Left renal pelvis (tissue), 4 donors: ENCODE data around the gene UQCC2. TPM values are rescaled to one million over a fixed set of nuclear protein-coding genes. Genes with fewer than 3 reads are reported as not detected.

ENCODE experiments used
- DNase-seq, 4 donors: peaks; one replicate each; pipeline ENCODE4 v3.0.0-alpha.2; 2013; ENCODE audit warnings: low read depth in 4 of 4, low spot score in 3 of 4
- polyA plus RNA-seq, 4 donors: library from polyadenylated mRNA; unstranded; fragments of 120-200 nt; gene quantifications; one replicate each; pipeline ENCODE4 v1.2.1, GENCODE V29; 2013; ENCODE audit not compliant: insufficient read length in 4 of 4

Gene UQCC2
- polyA plus RNA-seq, 4 donors = 48.3 to 76.5 (median 60.8) TPM

DNA sequence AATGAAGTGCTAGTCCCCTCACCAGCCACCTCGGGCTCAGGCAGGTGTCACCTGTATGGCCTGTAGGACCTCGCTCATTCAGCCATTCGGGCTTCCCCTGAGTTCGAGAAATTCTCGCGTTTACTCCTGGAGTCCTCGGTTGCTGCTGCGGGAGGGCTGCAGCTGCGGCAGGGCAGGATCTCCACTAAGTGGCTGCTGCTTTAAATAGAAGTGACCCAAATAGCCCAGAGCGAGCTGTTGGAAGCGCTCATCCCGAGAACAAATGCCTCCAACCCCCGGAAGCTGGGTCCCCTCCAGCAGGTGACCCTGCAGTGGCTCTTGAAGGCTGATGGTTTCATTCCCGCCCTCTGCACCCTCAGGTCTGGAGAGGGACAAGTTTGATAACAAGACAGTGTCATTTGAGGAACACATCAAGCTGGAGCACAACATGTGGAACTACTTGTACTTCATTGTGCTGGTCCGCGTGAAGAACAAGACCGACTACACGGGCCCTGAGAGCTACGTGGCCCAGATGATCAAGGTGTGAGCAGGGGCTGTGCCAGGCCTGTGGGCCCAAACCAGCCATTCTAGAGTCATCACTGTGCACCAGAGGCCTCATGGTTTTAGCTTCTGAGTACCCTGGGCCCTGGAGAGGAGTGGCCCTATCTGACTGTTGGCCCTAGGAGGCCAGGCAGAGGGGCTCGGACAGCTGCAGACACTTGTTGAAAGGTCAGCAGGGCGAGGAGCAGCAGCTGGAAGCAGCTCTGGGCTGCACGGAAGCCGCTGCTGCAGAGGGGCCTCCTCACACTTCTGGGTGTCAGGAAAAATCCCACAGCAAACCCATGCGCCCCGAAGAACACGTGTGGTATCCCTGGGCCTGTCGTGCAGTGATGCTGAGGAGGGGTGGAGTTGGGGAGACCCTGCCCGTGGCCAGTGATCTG is 18.1 kb downstream of the UQCC2 start:
- no peak for DNase-seq

DNA sequence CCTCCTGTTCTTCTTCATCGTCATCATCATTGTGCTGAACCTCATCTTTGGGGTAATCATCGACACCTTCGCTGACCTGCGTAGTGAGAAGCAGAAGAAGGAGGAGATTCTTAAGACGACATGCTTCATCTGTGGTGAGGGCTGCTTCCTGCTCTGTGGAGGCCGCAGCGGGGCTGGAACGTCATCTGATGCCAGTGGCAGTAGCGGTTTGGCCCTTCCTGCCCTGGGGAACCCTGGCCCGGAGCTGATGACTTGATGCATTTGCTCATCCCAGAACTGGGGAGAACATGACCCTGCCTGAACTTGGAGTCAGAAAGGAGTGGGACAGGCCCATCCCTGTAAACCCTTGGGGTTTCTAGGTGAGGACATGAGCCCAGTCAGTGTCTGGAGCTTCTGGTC is 18.7 kb downstream of the UQCC2 start:
- no peak for DNase-seq

GRCh38 chr6:33692078-33692759 is 19.3 kb downstream of the UQCC2 start:
- no peak for DNase-seq

DNA sequence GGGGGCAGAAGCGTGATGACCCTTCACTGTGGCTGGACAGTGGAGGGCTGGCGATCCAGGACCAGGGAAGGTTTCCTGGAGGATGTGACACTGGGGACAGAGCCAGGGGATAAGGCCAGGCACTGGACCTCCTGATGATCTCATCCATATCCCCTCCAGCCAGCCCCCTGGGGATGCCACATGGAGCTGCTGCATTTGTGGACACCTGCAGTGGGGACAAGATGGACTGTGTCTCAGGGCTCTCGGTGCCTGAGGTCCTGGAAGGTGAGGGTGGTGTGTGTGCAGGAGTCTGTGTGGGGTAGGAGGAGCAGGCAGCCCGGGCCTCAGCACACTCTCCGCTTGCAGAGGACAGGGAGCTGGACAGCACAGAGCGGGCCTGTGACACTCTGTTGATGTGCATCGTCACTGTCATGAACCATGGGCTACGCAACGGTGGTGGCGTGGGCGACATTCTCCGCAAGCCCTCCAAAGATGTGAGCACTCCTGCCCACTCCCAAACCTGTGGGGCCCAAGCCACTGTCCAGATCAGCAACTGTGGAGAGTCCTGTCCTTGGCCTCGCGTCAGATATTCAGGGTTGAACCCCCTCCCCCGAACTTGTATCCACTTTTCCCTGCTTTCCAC is 19.9 kb downstream of the UQCC2 start:
- no peak for DNase-seq

GRCh38 chr6:33690766-33691165 is 20.7 kb downstream of the UQCC2 start:
- no peak for DNase-seq

- no peak for DNase-seq
Measured at GRCh38 chr6:33689879-33690278, 21.6 kb downstream of the UQCC2 start.

DNA sequence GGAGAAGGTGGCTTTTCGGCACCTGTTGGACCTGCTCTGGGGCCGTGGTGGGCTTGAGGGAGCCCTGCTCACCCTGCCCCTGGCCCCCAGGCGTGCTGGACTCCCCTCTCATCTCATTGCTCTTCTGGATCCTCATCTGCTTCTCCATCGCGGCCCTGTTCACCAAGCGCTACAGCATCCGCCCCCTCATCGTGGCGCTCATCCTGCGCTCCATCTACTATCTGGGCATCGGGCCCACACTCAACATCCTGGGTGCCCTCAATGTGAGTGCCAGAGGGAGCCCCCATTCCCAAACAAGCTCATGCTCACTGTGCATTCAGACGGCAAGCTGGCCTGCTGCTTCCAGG is 22.4 kb downstream of the UQCC2 start:
- DNase-seq = no peak

- DNase-seq = no peak
Measured at GRCh38 chr6:33688451-33689147, 22.9 kb downstream of the UQCC2 start.

DNA sequence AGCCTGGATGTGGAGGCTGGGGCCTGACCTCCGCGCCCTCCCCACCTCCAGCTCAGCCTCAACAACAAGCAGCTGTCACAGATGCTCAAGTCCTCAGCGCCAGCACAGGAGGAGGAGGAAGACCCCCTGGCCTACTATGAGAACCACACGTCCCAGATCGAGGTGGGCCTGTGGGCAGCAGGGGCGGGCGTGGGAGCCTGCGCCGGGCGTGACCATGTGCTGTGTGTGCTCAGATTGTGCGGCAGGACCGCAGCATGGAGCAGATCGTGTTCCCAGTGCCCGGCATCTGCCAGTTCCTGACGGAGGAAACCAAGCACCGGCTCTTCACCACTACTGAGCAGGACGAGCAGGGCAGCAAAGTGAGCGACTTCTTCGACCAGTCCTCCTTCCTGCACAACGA is 23.5 kb downstream of the UQCC2 start:
- no peak for DNase-seq

GRCh38 chr6:33686981-33687975 is 24.2 kb downstream of the UQCC2 start:
- DNase-seq = no peak

- DNase-seq = no peak
Measured at GRCh38 chr6:33686225-33686924, 25.1 kb downstream of the UQCC2 start.

DNA sequence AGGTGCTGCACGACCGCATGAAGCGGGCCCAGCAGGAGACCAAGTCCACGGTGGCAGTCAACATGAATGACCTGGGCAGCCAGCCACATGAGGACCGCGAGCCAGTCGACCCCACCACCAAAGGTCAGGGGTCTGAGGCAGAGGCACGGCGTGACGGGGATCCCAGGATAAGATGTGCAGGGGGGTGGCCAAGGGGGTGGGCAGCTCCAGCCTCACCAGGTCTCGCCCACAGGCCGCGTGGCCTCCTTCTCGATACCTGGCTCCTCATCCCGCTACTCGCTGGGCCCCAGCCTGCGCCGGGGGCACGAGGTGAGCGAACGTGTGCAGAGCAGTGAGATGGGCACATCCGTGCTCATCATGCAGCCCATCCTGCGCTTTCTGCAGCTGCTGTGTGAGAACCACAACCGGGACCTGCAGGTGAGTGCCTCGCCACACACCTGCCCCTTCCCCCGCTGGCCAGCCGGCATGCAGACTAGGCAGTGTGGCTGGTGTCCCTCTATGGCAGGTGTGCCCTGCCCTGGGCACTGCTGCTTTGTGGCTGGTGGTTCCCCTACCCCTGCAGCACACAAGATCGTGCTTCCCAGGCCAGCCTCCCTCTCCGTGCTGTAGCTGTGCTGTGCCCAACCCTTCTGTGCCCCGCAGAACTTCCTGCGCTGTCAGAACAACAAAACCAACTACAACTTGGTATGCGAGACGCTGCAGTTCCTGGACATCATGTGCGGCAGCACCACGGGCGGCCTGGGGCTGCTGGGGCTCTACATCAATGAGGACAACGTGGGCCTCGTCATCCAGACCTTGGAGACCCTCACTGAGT is 25.9 kb downstream of the UQCC2 start:
- no peak for DNase-seq

- DNase-seq = no peak
Measured at GRCh38 chr6:33684983-33685382, 26.5 kb downstream of the UQCC2 start.

DNA sequence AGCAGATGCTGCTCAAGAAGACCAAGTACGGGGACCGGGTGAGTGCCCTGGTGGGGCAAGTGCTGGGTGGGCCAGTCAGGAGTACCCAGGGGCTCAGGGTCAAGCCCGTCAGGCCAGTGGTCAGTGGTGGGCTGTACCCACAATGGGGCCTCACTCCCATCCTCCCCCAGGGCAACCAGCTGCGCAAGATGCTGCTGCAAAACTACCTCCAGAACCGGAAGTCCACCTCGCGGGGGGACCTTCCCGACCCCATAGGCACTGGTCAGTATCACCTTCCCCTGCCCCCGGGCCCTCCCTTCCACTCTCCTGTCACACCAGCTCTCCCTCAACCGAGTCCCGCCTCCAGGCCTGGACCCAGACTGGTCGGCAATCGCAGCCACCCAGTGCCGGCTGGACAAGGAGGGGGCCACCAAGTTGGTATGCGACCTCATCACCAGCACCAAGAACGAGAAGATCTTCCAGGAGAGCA is 27.0 kb downstream of the UQCC2 start:
- DNase-seq = no peak

DNA sequence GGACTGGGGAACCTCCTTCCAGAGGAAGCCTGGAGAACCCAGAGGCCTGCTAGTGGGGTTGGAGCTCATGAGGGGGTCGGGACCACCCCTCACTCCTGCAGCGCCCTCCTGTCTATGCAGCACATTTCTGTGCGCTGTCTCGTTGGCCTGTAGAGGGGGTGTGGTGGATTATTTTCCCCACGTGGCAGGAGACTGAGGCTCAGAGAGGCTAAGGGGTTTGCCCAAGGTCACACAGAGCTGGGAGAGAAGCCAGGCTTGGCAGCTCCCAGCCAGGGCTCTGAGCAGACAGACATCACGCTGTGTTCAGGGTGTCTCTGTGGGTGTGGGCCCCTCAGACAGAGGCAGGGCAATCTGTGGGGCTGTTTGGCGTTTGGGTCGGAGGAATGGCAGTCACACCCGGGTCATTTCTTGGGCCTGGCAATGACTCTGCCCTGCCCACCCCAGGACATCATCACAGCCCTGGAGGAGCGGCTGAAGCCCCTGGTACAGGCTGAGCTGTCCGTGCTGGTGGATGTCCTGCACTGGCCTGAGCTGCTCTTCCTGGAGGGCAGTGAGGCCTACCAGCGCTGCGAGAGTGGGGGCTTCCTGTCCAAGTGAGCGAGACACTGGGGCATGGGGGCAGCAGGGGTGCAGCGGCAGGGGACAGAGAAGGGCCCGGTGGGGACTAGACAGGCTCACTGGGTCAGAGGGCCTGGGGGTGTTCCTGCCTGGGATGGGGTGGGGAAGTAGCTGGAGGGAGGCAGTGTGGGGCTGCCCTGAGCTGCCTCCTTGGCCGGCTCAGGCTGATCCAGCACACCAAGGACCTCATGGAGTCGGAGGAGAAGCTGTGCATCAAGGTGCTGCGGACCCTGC is 27.7 kb downstream of the UQCC2 start:
- DNase-seq = no peak

- no peak for DNase-seq
Measured at GRCh38 chr6:33683051-33683571, 28.4 kb downstream of the UQCC2 start.

DNA sequence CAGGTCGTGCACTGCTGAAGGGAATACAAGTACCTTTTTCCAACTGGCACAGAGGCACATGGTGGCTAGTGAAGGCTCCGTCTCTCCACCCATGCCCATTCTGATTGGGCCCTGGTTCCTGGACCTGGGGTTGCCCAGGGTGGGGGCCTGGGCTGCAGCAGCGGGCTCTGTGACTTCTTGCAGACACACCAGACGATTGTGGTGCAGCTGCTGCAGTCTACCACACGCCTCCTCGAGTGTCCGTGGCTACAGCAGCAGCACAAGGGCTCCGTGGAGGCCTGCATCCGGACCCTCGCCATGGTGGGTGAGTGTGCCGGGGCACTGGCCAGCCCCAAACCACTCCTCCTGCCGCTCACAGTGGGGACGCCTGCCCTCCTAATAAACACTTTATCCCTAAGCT is 29.2 kb downstream of the UQCC2 start:
- DNase-seq = no peak
